HS-5 (cell line): ENCODE measurements around the gene DTD1.

Source experiments
- DNase-seq: peaks from one replicate; pipeline ENCODE4 v3.0.0-alpha.2; 2012; ENCODE audit warnings: low read depth

The DTD1 gene

DNA sequence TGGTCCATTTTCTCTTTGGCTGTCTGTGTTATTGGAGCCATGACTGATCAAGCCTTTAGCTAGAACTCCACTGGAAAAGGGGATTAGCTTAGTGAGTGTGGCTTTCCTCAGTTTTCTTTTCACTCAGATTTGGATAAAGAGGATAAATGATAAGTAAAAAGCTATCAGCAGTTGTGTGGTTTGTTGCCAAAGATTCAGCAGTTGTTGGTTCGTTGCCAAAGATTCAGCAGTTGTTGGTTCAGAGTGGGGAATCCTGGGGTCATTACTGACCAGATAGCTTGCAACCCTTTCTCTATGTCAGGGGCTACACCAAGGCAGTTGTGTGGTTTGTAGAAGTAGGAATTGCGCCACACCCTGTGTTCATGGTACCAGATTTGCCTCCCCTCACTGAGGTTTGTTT, 118.1 kb downstream of the DTD1 start:
- DNase-seq = peak; percentile 3

DNA sequence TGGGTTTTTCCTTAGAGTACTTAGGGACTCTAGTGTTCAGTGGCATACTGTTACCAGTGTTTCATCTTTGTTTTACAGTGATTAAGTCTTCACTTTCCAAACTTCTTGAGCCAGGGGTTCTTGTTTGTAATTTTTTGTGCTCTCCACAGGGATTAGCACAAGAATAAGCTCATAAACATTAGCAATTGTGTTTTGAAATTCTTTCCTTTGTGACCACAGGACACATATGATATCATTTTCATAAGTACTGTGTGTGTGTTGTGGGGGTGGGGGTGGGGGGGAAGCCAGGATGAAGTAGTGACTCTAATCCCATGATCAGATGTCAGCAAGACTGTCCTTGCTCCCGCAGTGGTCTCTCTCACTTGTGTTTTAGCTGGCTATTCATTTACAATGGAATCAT, 124.3 kb downstream of the DTD1 start:
- no peak for DNase-seq

- DNase-seq = no peak
Measured at GRCh38 chr20:18712882-18713281, 125.0 kb downstream of the DTD1 start.

DNA sequence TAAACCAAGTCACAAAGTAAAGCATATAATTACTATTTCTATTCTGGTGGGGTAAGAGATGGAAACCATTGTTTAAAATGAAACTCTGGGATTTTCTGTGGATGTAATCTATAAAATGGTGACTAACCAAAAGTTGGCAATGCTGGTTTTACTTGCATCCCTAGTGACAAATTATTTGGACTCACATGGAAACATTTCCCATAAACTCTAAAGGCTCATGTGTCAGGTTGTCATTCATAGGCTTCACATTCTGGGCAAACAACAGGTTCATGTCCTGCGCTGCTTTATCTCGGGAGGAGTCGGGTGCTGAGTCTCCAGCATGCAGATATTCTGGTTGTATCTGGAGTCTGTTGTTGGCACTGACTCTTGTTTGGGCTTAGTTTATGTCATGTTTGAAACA, 127.7 kb downstream of the DTD1 start:
- DNase-seq = no peak

DNA sequence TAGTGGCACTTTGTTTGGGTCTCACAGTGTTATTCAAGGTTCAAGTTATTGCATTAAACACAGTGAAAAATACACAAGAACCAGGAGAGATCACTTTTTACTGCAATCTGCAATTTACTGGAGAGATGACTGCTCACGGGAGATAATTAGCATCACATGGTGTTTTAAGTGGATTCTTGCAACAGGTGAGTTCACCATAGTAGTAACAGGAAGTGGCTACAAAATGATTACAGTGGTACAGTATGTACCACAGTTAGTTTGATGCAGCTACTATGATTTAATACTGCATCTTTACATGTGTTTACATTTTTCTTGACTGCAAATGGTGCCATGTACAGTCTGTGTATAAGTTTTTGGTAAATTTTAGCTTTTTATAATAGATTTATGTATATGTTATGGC, 129.2 kb downstream of the DTD1 start:
- no peak for DNase-seq

- no peak for DNase-seq
Measured at GRCh38 chr20:18718129-18718528, 130.3 kb downstream of the DTD1 start.

DNA sequence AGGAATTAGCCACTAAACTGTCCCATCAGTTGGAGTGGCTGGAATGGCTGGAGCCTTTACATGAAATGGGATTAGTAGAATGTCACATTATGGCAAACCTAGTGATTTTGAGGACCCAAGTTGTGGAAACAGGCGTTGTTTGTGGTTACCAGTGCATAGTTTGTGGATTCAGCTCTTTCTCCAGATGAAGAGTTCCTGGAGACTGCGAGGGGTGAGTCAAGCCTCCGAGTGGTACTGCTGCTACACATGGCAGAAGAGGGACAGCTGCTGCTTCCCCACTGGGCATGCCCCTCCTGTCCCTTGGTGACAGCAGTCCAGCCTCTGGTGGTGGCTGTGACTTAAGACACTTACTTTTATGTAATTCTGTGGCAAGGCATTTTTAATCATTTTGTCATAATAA, 131.6 kb downstream of the DTD1 start:
- DNase-seq = no peak

DNA sequence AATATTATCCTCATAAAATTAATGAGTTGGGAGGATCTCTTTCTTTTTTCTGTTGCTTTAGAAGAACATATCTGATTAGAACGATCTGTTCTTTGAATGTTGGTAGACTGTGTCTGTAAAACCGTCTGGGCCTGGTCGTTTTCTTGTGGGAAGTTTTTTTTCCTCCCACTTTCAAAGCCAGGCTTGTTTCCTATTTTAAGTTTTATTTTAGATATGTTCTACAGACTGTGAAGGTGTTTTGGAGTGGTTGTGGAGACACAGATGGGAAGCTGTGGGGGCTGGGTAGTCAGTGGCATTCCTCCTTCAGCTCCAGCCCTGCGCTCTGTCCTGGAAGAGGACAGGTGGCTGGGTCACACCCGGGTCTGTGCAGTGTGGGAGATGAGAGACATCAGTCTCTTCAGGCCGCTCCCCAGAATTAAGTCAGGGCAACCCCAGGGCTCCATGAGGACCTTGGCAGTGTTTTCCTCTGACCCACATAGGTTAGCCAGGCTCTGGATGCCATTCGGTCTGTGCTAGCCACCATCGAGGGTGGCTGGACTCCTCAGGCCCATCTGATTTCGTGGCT, 133.8 kb downstream of the DTD1 start:
- no peak for DNase-seq

DNA sequence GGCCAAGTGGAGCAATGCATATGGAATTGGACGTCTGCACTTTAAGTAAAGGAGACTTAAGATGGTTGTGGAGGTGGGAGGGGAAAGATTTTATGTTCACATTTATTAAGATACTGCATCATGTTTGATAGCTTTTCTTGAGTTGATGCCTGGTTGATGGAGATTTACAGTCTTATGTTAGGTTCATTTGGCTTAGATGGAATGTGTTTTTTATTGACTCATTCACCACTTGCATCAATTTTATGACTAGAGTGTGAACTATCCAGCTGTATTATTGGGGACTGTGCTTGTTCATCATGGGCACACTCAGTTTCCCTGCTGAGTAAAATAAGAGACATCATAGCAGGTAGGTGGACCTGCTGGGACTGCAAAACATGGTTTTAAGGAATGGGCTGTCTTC, 134.5 kb downstream of the DTD1 start:
- DNase-seq = peak; percentile 3

- DNase-seq = no peak
Measured at GRCh38 chr20:18724077-18724476, 136.2 kb downstream of the DTD1 start.

- DNase-seq = no peak
Measured at GRCh38 chr20:18724788-18725464, 137.1 kb downstream of the DTD1 start.

GRCh38 chr20:18727032-18727508, 139.2 kb downstream of the DTD1 start:
- no peak for DNase-seq

- DNase-seq = no peak
Measured at GRCh38 chr20:18728165-18728869, 140.5 kb downstream of the DTD1 start.

DNA sequence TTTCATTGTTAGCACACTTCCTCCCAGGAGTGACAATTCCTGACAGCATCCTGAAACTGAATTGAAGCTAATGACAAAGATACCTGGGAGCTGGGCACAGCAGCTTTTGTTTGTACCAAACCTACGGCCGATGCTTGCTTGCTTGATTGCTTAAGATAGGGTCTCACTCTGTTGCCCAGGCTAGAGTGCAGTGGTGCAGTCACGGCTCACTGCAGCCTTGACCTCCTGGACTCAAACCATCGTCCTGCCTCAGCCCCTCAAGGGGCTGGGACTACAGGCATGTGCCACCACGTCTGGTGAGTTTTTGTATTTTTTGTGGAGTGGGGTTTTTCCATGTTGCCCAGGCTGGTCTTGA, 141.0 kb downstream of the DTD1 start:
- no peak for DNase-seq

DNA sequence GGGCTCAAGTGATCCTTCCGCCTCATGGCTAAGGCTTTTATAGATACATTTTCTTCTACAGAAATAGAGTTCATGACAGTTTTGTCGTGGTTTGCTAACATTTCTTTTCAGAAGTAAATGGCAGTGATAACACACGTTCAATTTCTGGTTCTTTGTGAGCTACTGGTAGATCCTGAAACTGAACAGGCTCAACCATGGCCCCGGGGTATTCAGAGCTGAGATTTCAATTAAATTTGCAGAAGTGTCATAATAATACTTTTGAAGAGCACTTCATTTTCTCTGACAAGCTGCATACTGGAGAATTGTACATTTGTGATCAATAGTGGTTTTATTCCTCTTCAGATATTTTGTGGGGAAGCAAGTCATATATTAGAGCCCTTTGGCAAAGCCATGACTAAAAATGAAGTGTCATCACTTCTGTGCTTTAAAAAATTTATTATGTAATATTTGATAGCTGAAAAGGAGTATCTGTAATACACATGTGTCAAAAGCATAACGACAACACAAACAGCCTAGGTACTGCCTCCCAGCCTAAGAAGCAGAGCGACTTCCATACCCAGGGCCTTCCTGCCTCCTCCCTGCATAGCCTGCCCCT, 141.5 kb downstream of the DTD1 start:
- DNase-seq = no peak

DNA sequence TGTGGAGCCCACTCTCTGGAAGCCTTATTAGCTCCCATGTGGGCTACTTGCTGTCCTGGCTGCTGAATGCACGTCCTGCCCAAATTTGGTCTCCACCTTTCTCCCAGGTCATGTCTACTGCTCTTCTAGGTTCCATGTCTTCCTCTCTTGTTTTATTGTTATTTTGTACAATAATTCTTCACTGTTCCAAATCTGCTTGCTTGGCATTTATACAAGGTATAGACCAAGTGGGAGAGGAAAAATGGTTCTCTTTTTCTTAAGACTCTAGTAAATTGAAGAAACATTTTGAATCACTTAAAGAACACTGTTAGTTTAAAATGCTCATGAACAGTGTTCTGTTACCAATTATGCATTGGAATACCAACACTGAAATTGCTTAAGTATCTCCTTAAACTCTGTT, 144.1 kb downstream of the DTD1 start:
- no peak for DNase-seq

DNA sequence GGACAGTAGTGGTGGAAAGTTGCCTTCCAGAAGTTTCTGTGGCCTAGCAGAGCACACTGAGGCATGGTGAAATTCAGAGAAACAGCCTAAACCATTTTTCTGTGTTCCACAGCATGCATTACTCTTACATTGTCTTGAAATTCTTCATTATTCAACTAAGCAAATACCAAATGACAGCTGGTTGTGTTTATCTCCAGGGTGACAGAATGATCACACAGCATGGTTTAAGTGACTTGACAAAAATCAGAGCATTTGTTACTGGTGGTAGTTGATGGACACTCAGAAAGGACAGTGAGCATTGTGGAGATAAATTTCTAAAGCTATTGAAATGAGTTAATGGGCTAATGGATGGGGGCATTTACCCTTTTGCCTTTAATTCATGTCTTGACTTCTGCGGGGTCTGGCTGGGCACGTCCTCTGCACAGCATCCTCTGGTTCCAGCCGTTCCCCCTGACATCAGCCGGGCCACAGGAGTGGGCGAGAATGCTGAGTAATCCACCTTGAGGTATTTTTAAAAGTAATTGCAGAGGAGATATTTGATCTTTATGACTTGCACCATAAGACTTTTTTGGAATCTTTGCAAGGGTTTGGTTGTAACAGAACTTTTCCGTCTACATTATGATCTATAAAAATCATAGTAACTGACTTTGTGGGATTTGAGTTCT, 146.8 kb downstream of the DTD1 start:
- no peak for DNase-seq

GRCh38 chr20:18737140-18737539, 149.3 kb downstream of the DTD1 start:
- DNase-seq = no peak

- no peak for DNase-seq
Measured at GRCh38 chr20:18738055-18738454, 150.2 kb downstream of the DTD1 start.

DNA sequence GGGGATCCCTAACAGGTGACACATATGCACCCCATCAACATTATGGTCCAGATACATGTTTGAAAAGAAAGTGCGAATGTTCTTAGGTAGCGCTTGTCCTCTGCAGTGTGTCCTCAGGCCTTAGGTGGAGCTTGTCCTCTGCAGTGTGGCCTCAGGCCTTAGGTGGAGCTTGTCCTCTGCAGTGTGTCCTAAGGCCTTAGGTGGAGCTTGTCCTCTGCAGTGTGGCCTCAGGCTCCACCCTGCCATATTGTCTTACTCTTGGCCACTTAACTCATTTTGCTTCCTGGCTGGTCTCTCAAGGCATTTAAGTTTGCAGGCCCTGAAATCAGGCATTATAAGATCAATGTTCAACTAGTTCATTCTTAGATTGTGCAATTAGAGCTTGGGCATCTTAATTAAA, 151.0 kb downstream of the DTD1 start:
- DNase-seq = no peak

DNA sequence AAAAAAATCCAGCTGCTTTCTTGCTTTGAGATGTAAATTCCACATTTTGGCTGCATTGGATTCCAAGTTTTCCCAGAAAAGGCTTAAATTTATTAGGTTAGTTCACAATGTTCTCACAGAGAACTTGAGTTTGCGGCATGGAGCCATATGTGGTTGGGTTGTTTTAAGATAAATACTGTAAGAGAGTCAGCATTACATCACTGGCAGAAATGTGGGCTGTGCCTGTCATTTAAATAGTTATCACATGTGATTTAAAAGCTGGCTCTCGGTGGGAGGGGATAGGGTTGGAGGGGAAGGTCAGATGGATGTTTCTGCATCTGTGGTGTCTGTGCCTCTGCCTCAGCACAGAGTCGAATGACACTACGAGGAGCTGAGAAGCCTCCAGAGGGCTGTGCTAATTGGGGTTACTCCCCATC, 151.9 kb downstream of the DTD1 start:
- peak; percentile 6 for DNase-seq

DNA sequence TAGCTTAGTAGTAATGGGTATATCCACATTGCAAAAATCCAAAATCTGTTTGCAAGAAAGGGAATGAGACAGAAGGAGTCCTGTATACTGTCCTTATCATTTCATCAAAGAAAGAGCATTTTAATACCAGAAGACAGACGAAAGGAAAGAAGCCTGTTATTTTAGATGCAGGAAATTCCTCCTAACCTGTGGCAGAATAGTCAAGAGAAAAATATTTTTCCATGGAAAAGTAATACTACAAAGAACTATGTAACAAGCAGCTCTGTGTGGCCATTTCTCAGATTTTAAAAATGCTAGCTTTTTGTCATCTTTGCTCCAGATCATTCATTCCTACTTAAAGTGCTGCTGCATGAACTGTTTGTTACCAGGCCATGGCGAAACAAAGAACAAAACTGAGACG, 152.9 kb downstream of the DTD1 start:
- no peak for DNase-seq

DNA sequence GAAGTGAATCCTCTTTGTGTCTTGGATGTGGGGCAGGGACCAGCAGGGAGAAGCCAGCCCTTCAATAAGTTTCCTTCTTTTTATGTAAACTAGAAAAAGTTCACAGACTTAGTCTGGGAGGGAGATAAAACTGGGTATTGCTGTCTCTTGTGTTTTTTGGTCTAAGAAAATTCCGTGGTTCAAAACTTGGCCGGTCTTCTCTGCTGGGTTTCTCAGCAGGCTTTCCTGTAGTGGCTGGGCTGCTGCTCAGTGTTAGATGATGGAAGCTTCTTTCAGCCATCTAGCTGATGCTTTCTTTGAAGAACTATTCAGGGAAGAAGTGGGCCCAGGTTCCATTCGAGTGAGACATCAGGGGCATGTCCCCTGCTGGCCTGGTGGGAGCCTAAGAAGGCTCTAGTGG, 155.0 kb downstream of the DTD1 start:
- no peak for DNase-seq
